ENCODE measurements around the gene GNPDA1.
"Not testable (repeated sequence)": the region's sequence is repeated elsewhere in the genome, so short reads cannot be mapped to it uniquely, and the experiment has no call there.

The GNPDA1 gene

DNA sequence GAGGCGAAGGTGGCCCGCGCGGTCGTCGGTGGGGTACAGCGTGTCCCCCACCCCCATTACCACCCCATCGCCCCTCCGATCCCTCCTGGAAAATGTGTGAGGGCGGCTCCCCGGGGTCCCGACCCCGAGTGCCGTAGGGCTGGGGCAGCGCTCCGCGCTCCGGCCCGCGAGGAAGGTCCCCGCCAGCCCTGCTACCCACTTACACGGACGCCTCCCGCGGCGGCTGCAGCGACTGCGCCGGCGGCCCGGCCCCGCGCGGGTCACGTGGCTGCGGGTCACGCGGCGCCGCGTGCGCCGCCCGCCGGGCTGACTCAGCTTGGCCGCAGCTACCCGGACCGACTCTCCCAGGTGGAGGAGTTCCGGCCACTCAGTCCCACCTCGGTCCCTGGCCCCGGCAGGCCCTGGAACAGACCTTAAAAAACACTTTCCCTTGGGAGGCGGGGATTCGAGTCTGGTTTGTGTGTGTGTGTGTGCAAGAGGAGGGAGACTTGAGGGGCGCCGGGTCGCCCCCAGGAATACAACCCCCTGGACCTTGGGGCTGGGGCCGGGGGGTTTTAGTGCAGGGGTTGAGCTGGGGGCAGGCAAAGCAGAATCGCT, at the start of gene GNPDA1:
TSS of gene GNPDA1 (minus strand) at position 236 of the 597 bp plus-strand sequence. CDS start 992 bp downstream, outside the sequence.
- no peaks in the 10 kb centered on the region for H3K27me3 ChIP-seq (ENCODE audit: control insufficient read depth, insufficient read depth, low read length)
- no peaks in the 10 kb centered on the region for H3K9me3 ChIP-seq (ENCODE audit: control insufficient read depth, low read length)
- H3K36me3 ChIP-seq (ENCODE audit: control insufficient read depth, insufficient read depth, low read length) = no peaks in the 10 kb centered on the region
- H3K4me3 ChIP-seq (ENCODE audit: low read length) = peak within 1 kb of the TSS; percentile 97
- peaks cover 14% of the 10 kb centered on the region for H3K4me1 ChIP-seq (ENCODE audit: control insufficient read depth, insufficient read depth, low read length)
- peak within 1 kb of the TSS; percentile 93 for H3K9ac ChIP-seq (ENCODE audit: low read length)

DNA sequence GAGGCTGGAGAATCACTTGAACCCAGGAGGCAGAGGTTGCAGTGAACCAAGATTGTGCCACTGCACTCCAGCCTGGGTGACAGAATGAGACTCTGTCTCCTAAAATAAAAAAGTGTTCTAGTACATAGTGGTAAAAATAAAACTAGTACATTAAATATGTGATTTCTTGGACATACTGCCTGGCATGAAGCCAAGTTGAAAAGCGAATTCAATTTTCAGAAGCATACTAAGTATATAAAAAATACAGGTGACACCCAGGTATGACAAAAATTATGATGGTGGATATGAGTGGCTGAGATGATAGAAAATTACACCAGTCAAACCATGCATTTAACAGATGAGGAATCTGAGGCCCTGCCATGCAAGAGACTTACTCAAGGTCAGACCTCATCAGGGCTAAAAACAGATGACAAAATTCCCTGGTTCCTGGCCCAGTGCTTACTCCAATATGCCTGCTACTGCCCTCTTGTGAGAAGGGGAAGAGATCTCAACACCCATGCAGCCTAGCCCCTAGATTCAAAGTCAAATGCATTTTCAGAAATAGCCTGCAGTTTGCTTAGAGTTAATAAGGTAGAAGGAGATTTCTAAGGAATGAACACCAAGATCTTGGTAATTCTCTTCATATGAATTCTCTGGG, 46.6 kb upstream of the GNPDA1 start:
- Histone ChIP-seq H3K36me3 (ENCODE audit: control insufficient read depth, insufficient read depth, low read length) (no peaks in the 10 kb centered on the region), H3K9me3 (ENCODE audit: control insufficient read depth, low read length) (no peaks in the 10 kb centered on the region), H3K4me1 (ENCODE audit: control insufficient read depth, insufficient read depth, low read length) (peaks cover 24% of the 10 kb centered on the region), H3K27me3 (ENCODE audit: control insufficient read depth, insufficient read depth, low read length) (no peaks in the 10 kb centered on the region), H3K4me3 (ENCODE audit: low read length) (no peak overlapping the region), H3K9ac (ENCODE audit: low read length) (no peak overlapping the region)

DNA sequence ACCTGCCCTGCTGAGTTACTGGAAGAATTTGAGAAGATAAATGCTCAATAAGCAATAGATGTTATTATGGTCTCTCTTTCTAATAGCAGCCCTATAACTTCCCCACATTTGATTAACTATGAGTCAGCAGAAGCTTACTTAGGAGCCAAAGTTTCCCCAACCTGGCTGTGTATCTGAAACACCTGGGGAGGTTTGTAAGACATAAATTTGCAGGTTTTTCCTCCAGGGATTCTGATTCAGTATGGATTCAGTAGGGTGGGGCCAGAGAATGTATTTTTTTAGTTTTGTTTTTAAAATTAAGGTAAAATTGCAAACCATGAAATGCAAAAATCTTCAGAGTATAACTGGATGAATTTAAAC, 44.9 kb upstream of the GNPDA1 start:
- no peak overlapping the region for H3K9ac ChIP-seq (ENCODE audit: low read length)
- no peaks in the 10 kb centered on the region for H3K36me3 ChIP-seq (ENCODE audit: control insufficient read depth, insufficient read depth, low read length)
- no peaks in the 10 kb centered on the region for H3K9me3 ChIP-seq (ENCODE audit: control insufficient read depth, low read length)
- H3K27me3 ChIP-seq (ENCODE audit: control insufficient read depth, insufficient read depth, low read length) = no peaks in the 10 kb centered on the region
- peaks cover 10% of the 10 kb centered on the region for H3K4me1 ChIP-seq (ENCODE audit: control insufficient read depth, insufficient read depth, low read length)
- no peak overlapping the region for H3K4me3 ChIP-seq (ENCODE audit: low read length)

DNA sequence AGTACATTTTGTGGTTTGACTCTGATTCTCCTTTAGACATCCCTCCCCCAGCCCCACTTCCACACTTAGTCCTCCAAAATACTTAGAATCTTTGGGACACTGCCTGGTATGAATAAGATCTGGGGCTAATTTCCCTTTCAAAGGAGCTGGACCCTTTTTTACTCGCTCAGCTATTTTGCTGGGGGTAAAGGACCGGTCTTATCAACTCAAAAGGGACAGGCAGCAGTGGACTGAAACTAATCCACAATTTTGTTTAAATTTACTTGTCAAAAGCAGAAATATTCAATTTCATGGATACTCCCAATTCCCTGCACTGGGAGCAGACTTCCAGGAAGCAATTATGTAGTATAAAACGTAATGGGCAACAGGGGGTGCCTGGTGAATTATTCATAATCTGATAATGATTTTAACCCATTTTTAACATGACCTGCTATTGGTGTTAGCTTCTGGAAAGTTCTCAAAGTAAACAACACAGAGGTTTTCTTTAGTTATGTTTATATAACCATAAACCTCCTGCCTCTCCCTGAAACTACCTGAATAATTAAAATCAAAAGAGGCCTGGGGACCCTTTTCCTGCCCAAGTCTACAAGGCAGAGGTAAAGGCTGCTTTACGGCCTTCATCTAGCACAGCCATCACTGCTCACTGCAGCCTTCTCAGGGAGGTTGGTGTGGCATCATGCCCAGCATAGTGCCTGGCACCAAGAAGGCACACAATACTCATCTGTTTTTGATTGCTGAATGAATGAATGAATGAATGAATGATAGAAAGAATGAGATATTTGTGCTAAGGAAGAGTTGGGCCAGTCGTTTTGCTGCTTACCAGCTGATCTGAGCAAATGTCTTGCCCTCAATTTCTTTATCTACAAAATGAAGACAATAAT, 44.2 kb upstream of the GNPDA1 start:
- Histone ChIP-seq H3K4me3 (ENCODE audit: low read length) (no peak overlapping the region), H3K9ac (ENCODE audit: low read length) (no peak overlapping the region), H3K36me3 (ENCODE audit: control insufficient read depth, insufficient read depth, low read length) (no peaks in the 10 kb centered on the region), H3K27me3 (ENCODE audit: control insufficient read depth, insufficient read depth, low read length) (no peaks in the 10 kb centered on the region), H3K9me3 (ENCODE audit: control insufficient read depth, low read length) (no peaks in the 10 kb centered on the region), H3K4me1 (ENCODE audit: control insufficient read depth, insufficient read depth, low read length) (peaks cover 10% of the 10 kb centered on the region)

- Histone ChIP-seq H3K27me3 (ENCODE audit: control insufficient read depth, insufficient read depth, low read length) (no peaks in the 10 kb centered on the region), H3K9me3 (ENCODE audit: control insufficient read depth, low read length) (no peaks in the 10 kb centered on the region), H3K36me3 (ENCODE audit: control insufficient read depth, insufficient read depth, low read length) (no peaks in the 10 kb centered on the region), H3K4me1 (ENCODE audit: control insufficient read depth, insufficient read depth, low read length) (peaks cover 10% of the 10 kb centered on the region), H3K4me3 (ENCODE audit: low read length) (no peak overlapping the region), H3K9ac (ENCODE audit: low read length) (no peak overlapping the region)
These were observed 42.5 kb upstream of the GNPDA1 start for GRCh38 chr5:142055301-142055700.

GRCh38 chr5:142053426-142054151, 40.8 kb upstream of the GNPDA1 start:
- H3K9me3 ChIP-seq (ENCODE audit: control insufficient read depth, low read length) = no peaks in the 10 kb centered on the region
- H3K9ac ChIP-seq (ENCODE audit: low read length) = no peak overlapping the region
- peaks cover 4% of the 10 kb centered on the region for H3K4me1 ChIP-seq (ENCODE audit: control insufficient read depth, insufficient read depth, low read length)
- H3K4me3 ChIP-seq (ENCODE audit: low read length) = no peak overlapping the region
- H3K27me3 ChIP-seq (ENCODE audit: control insufficient read depth, insufficient read depth, low read length) = no peaks in the 10 kb centered on the region
- no peaks in the 10 kb centered on the region for H3K36me3 ChIP-seq (ENCODE audit: control insufficient read depth, insufficient read depth, low read length)

DNA sequence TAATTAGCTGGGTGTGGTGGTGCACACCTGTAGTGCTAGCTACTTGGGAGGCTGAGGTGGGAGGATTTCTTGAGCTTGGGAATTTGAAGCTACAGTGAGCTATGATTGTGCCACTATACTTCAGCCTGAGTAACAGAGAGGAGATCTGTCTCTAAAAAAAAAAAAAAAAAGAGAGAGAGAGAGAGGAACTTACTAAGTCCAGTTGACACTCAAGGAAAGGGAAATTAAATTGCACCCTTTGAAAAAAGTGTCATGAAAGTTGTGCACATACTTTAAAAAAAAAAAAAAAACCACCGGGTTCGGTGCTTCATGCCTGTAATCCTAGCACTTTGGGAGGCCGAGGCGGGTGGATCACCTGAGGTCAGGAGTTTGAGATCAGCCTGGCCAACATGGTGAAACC, 39.2 kb upstream of the GNPDA1 start:
- not testable (repeated sequence) for H3K4me3 ChIP-seq (ENCODE audit: low read length); H3K4me1 ChIP-seq (ENCODE audit: control insufficient read depth, insufficient read depth, low read length); H3K9ac ChIP-seq (ENCODE audit: low read length); H3K9me3 ChIP-seq (ENCODE audit: control insufficient read depth, low read length); H3K27me3 ChIP-seq (ENCODE audit: control insufficient read depth, insufficient read depth, low read length); H3K36me3 ChIP-seq (ENCODE audit: control insufficient read depth, insufficient read depth, low read length)

DNA sequence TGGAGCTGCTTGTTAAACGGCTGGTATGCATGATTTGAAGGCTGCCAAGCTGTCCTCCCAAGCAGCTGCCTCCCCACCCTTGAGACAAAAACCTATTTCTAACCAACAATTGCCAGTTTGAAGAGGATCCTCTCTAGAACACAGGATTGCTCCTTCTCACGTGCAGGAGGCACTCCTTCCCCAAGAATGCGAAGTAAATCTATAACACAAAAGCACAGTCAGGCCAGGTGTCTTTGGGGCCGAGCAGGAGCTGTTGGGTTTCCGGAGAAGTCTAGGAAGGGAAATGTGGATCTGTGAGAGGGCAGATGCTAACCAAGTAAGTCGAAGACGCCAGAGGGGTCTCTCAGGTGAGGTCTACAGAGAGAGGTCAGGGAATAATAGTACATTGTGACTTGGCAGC, 35.4 kb upstream of the GNPDA1 start:
- H3K4me1 ChIP-seq (ENCODE audit: control insufficient read depth, insufficient read depth, low read length) = no peaks in the 10 kb centered on the region
- no peaks in the 10 kb centered on the region for H3K36me3 ChIP-seq (ENCODE audit: control insufficient read depth, insufficient read depth, low read length)
- H3K9me3 ChIP-seq (ENCODE audit: control insufficient read depth, low read length) = no peaks in the 10 kb centered on the region
- no peak overlapping the region for H3K4me3 ChIP-seq (ENCODE audit: low read length)
- H3K27me3 ChIP-seq (ENCODE audit: control insufficient read depth, insufficient read depth, low read length) = no peaks in the 10 kb centered on the region
- H3K9ac ChIP-seq (ENCODE audit: low read length) = no peak overlapping the region

DNA sequence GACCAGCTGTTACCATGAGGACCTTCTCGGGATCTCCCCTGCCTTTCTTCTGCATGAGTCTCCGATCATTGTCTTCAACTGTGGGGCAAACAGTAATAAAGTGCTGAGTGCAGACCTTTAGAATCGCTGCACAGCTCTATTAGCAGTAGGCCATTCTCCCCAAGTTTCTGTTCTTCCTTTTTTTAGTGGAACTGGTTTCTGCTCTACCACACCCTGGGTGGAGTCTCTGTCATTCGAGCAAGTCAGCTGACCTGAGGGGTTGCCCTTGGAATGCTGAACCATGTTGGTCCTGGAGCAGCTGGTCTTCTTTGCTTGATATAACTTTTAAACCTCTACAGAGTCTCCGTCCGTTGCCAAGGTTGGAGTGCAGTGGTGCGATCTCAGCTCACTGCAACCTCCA, 33.4 kb upstream of the GNPDA1 start:
- Histone ChIP-seq H3K36me3 (ENCODE audit: control insufficient read depth, insufficient read depth, low read length) (no peaks in the 10 kb centered on the region), H3K9me3 (ENCODE audit: control insufficient read depth, low read length) (no peaks in the 10 kb centered on the region), H3K27me3 (ENCODE audit: control insufficient read depth, insufficient read depth, low read length) (no peaks in the 10 kb centered on the region), H3K4me3 (ENCODE audit: low read length) (no peak overlapping the region), H3K9ac (ENCODE audit: low read length) (no peak overlapping the region), H3K4me1 (ENCODE audit: control insufficient read depth, insufficient read depth, low read length) (no peaks in the 10 kb centered on the region)

DNA sequence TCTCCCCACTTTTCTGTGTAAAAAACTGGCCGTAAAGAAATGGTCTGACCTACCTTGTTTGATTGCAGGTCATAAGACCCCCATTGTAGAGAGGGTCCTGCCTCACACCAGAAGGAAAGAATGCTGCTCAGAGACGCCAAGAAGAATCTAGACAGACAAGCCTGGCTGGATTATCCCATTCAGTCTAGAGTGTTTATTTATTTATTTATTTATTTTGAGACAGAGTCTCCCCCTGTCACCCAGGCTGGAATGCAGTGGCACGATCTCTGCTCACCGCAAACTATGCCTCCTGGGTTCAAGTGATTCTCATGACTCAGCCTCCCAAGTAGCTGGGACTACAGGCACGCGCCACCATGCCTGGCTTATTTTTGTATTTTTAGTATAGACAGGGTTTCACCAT, 28.1 kb upstream of the GNPDA1 start:
- H3K27me3 ChIP-seq (ENCODE audit: control insufficient read depth, insufficient read depth, low read length); H3K4me3 ChIP-seq (ENCODE audit: low read length); H3K9me3 ChIP-seq (ENCODE audit: control insufficient read depth, low read length); H3K4me1 ChIP-seq (ENCODE audit: control insufficient read depth, insufficient read depth, low read length); H3K9ac ChIP-seq (ENCODE audit: low read length); H3K36me3 ChIP-seq (ENCODE audit: control insufficient read depth, insufficient read depth, low read length): not testable (repeated sequence)

- Histone ChIP-seq H3K4me3 (ENCODE audit: low read length) (no peak overlapping the region), H3K9me3 (ENCODE audit: control insufficient read depth, low read length) (no peaks in the 10 kb centered on the region), H3K27me3 (ENCODE audit: control insufficient read depth, insufficient read depth, low read length) (no peaks in the 10 kb centered on the region), H3K4me1 (ENCODE audit: control insufficient read depth, insufficient read depth, low read length) (no peaks in the 10 kb centered on the region), H3K36me3 (ENCODE audit: control insufficient read depth, insufficient read depth, low read length) (no peaks in the 10 kb centered on the region), H3K9ac (ENCODE audit: low read length) (no peak overlapping the region)
These were observed 27.5 kb upstream of the GNPDA1 start for GRCh38 chr5:142040285-142040684.

GRCh38 chr5:142038735-142039134, 25.9 kb upstream of the GNPDA1 start:
- Histone ChIP-seq H3K4me3 (ENCODE audit: low read length) (no peak overlapping the region), H3K9ac (ENCODE audit: low read length) (no peak overlapping the region), H3K4me1 (ENCODE audit: control insufficient read depth, insufficient read depth, low read length) (no peaks in the 10 kb centered on the region), H3K9me3 (ENCODE audit: control insufficient read depth, low read length) (no peaks in the 10 kb centered on the region), H3K27me3 (ENCODE audit: control insufficient read depth, insufficient read depth, low read length) (no peaks in the 10 kb centered on the region), H3K36me3 (ENCODE audit: control insufficient read depth, insufficient read depth, low read length) (no peaks in the 10 kb centered on the region)
